ENCODE results near the gene RAVER1. TPM values are rescaled to one million over a fixed set of nuclear protein-coding genes. Genes with fewer than 3 reads are reported as not detected.

Gene RAVER1
- total and polyA plus RNA-seq, 2 donors (not counting 1 experiment from before 2014, with no cell fraction given) = 21.0 to 62.7 TPM

DNA sequence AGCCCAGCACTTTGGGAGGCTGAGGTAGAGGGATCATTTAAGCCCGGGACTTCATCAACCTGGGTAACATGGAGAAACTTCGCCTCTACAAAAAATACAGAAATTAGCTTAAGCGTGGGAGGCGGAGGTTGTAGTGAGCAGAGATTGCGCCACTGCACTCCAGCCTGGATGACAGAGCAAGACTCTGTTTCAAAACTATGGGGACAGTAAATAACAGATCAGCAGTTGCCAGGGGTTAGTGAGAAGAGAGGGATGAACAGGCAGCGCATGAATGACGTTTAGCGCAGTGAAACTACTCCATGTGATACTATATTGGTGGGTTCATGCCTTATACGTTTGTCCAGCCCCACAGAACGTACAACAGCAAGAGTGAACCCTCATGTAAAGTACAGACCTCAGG, 13.2 kb upstream of the RAVER1 start:
- Mint-ChIP-seq H3K4me1 (no peaks in the 10 kb centered on the region), H3K4me3 (no peak overlapping the region), H3K27me3 (no peaks in the 10 kb centered on the region), H3K27ac (no peak overlapping the region), H3K9me3 (ENCODE audit: insufficient read depth) (no peaks in the 10 kb centered on the region)
- CTCF ChIA-PET = interaction anchor here (0.8 kb wide), 1 partner anchor 78 kb away, joined by 4 read pairs; no protein-coding TSS in a partner anchor
- Histone ChIP-seq H3K9ac (ENCODE audit: low read length) (no peak overlapping the region), H3K4me3 (ENCODE audit: control extremely low read depth in 1 of 5, extremely low read depth in 1 of 5, insufficient read depth in 1 of 5, low read depth in 2 of 5, low read length in 4 of 5) (no peak overlapping the region), H3K4me1 (ENCODE audit: control insufficient read depth in 2 of 2, insufficient read depth in 2 of 2, low read length in 2 of 2) (no peaks in the 10 kb centered on the region), H3K27me3 (replicated peaks in 1 of 4; ENCODE audit: control extremely low read depth in 1 of 4, control insufficient read depth in 3 of 4, insufficient read depth in 4 of 4, low read length in 3 of 4) (no peaks in the 10 kb centered on the region), H3K27ac (ENCODE audit: low read length in 2 of 2) (no peak overlapping the region), H2AFZ (ENCODE audit: insufficient read depth, low read depth, low read length, poor library complexity, severe bottlenecking) (no peak overlapping the region), H4K20me1 (ENCODE audit: control insufficient read depth, insufficient read depth, low read length, poor library complexity, severe bottlenecking) (no peaks in the 10 kb centered on the region), H3K36me3 (replicated peaks in 1 of 2; ENCODE audit: control extremely low read depth in 1 of 2, control insufficient read depth in 1 of 2, extremely low read depth in 1 of 2, insufficient read depth in 2 of 2, low read length in 1 of 2) (peaks cover 0 to 13% of the 10 kb centered on the region in 2 experiments), H3K9me3 (ENCODE audit: control extremely low read depth in 1 of 3, control insufficient read depth in 2 of 3, insufficient read depth in 1 of 3, low read length in 2 of 3) (no peaks in the 10 kb centered on the region), H3K4me2 (replicated peaks; ENCODE audit: low read depth, low read length, poor library complexity, severe bottlenecking) (no peak overlapping the region), H3K79me2 (ENCODE audit: control insufficient read depth, insufficient read depth, low read length) (no peaks in the 10 kb centered on the region)
- intact Hi-C loops (cut with micrococcal nuclease) = no loop called here
- 91% methylated on average over 9 of the region's 10 CpGs for WGBS (ENCODE audit: insufficient coverage)
- DNase-seq (no peak), ATAC-seq (ENCODE audit: low read depth) (no peak)
- POLR2A ChIA-PET = interaction anchor here (1.0 kb wide), 1 partner anchor 57 kb away, joined by 3 read pairs; no protein-coding TSS in a partner anchor
- TF ChIP-seq, protein P1, sequence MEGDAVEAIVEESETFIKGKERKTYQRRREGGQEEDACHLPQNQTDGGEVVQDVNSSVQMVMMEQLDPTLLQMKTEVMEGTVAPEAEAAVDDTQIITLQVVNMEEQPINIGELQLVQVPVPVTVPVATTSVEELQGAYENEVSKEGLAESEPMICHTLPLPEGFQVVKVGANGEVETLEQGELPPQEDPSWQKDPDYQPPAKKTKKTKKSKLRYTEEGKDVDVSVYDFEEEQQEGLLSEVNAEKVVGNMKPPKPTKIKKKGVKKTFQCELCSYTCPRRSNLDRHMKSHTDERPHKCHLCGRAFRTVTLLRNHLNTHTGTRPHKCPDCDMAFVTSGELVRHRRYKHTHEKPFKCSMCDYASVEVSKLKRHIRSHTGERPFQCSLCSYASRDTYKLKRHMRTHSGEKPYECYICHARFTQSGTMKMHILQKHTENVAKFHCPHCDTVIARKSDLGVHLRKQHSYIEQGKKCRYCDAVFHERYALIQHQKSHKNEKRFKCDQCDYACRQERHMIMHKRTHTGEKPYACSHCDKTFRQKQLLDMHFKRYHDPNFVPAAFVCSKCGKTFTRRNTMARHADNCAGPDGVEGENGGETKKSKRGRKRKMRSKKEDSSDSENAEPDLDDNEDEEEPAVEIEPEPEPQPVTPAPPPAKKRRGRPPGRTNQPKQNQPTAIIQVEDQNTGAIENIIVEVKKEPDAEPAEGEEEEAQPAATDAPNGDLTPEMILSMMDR (IDR thresholded peaks at IDR 0.05) = no peak
- TF ChIP-seq EZH2 (IDR thresholded peaks at IDR 0.05; ENCODE audit: borderline replicate concordance, insufficient read depth, low read depth, low read length, poor library complexity, severe bottlenecking) = no peak

DNA sequence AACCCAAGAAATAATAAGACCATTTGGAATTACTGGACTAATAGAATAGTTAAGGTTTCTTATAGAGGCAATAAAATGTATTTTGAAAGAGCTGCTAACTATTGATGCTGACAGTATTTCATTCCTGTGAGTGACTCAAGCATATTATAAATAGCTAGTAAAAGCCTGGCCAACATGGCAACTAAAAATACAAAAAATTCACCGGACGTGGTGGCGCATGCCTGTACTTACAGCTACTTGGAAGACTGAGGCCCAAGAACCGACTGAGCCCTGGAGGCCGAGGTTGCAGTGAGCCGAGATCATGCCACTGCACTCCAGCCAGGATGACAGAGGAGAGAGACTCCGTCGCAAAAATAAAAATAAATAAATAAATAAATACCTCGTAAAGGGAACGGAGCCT, 11.5 kb upstream of the RAVER1 start:
- H3K27me3 ChIP-seq (replicated peaks in 1 of 4; ENCODE audit: control extremely low read depth in 1 of 4, control insufficient read depth in 3 of 4, insufficient read depth in 4 of 4, low read length in 3 of 4) = no peaks in the 10 kb centered on the region
- ChIA-PET CTCF (interaction anchor here (0.9 kb wide), 1 partner anchor 12 kb away, joined by 3 read pairs; the partner anchor contains the start of gene RAVER1), POLR2A (interaction anchor here (0.7 kb wide), 1 partner anchor 11 kb away, joined by 4 read pairs; no protein-coding TSS in a partner anchor)
- Mint-ChIP-seq H3K27ac (no peak overlapping the region), H3K9me3 (ENCODE audit: insufficient read depth) (no peaks in the 10 kb centered on the region), H3K4me1 (peaks cover 5% of the 10 kb centered on the region), H3K27me3 (no peaks in the 10 kb centered on the region), H3K4me3 (no peak overlapping the region)
- no peaks in the 10 kb centered on the region for H4K20me1 ChIP-seq (ENCODE audit: control insufficient read depth, insufficient read depth, low read length, poor library complexity, severe bottlenecking)
- peaks cover 4 to 9% of the 10 kb centered on the region in 2 donors for H3K4me1 ChIP-seq (ENCODE audit: control insufficient read depth in 2 of 2, insufficient read depth in 2 of 2, low read length in 2 of 2)
- TF ChIP-seq, protein P1 (IDR thresholded peaks at IDR 0.05) = no peak
- TF ChIP-seq EZH2 (IDR thresholded peaks at IDR 0.05; ENCODE audit: borderline replicate concordance, insufficient read depth, low read depth, low read length, poor library complexity, severe bottlenecking) = no peak
- intact Hi-C loops (cut with micrococcal nuclease) = no loop called here
- no peaks in the 10 kb centered on the region for H3K9me3 ChIP-seq (ENCODE audit: control extremely low read depth in 1 of 3, control insufficient read depth in 2 of 3, insufficient read depth in 1 of 3, low read length in 2 of 3)
- H3K4me3 ChIP-seq (ENCODE audit: control extremely low read depth in 1 of 5, extremely low read depth in 1 of 5, insufficient read depth in 1 of 5, low read depth in 2 of 5, low read length in 4 of 5) = no peak overlapping the region
- WGBS (ENCODE audit: insufficient coverage) = 100% methylated on average over 2 of the region's 10 CpGs
- H3K36me3 ChIP-seq (replicated peaks in 1 of 2; ENCODE audit: control extremely low read depth in 1 of 2, control insufficient read depth in 1 of 2, extremely low read depth in 1 of 2, insufficient read depth in 2 of 2, low read length in 1 of 2) = peaks cover 0 to 1% of the 10 kb centered on the region in 2 experiments
- no peak overlapping the region for H2AFZ ChIP-seq (ENCODE audit: insufficient read depth, low read depth, low read length, poor library complexity, severe bottlenecking)
- DNase-seq = no peak
- no peak overlapping the region for H3K27ac ChIP-seq (ENCODE audit: low read length in 2 of 2)
- no peak overlapping the region for H3K9ac ChIP-seq (ENCODE audit: low read length)
- no peak overlapping the region for H3K4me2 ChIP-seq (replicated peaks; ENCODE audit: low read depth, low read length, poor library complexity, severe bottlenecking)
- peaks cover 7% of the 10 kb centered on the region for H3K79me2 ChIP-seq (ENCODE audit: control insufficient read depth, insufficient read depth, low read length)
- no peak for ATAC-seq (ENCODE audit: low read depth)
